Measurements from ENCODE around the gene PARG. TPM values are rescaled to one million over a fixed set of nuclear protein-coding genes. Genes with fewer than 3 reads are reported as not detected.
A peak's percentile ranks its signal among the peaks of the same experiment; 100 is the strongest.
"Not testable (repeated sequence)": the region's sequence is repeated elsewhere in the genome, so short reads cannot be mapped to it uniquely, and the experiment has no call there.

Gene PARG
- 20.4 TPM for total RNA-seq
- long read RNA-seq, partial matches to known transcripts = 1 of 22 reads
- long read RNA-seq, other reads (novel, unspliced or antisense) = 21 of 22 reads

DNA sequence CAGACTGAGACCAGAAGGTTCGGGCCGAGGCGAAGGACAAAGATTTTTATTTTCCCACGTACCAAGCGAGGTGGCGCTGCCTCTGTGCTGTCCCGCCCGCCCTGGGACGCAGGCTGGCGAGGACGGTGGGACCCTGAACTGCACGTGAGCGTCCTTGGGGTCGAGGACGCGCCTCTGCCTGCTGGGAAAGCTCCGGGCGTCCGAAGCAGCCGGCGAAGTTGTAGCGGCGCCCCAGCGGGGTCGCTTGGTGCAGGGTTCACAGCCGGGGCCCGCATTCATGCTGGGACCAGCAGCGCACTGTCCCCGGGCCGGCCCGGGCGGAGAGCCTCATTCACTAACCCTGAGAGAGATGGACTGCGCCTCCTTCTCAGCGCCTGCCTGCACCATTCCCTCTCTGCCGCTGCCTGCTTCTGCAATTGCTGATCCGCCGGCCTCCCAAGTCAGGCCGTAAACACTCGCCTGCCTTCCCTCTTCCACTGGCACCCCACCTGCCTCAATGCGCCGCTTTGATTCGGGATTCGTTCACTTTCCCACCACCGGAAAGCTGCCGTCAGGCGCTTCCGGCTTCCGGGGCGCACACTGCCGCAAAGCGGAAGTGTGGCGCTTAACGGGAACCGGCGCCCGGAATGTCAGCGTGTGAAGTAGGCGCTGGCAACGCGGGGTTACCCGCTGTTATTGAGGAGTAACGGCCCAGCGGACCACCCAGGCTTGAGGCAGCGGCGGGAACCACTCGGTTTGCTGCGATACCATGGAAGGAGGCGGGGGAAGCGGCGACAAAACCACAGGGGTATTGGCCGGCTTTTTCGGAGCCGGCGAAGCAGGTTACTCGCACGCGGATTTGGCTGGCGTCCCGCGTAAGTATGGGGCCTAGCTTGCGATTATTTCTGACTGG lies at the start of gene PARG, which contains the start of gene TIMM23B:
Gene PARG (minus strand): TSS at position 581 of the 892 bp plus-strand sequence. CDS start 302 bp downstream, at position 279.
Gene TIMM23B (plus strand): TSS at position 607 of the 892 bp plus-strand sequence. CDS start 142 bp downstream, at position 749.
- intact Hi-C loops (cut with DNase I) = not testable (repeated sequence)
- ATAC-seq (peak; percentile 93), DNase-seq (ENCODE audit: missing footprints) (peak; percentile 91)

GRCh38 chr10:49988376-49988775 lies 46.5 kb upstream of the PARG start, which contains the start of gene AGAP6:
Gene AGAP6 (plus strand): TSS chr10:49988406. CDS start chr10:49988716, 310 bp downstream.
- intact Hi-C loops (cut with DNase I); DNase-seq (ENCODE audit: missing footprints); ATAC-seq: not testable (repeated sequence)

- intact Hi-C loops (cut with DNase I); ATAC-seq; DNase-seq (ENCODE audit: missing footprints): not testable (repeated sequence)
Measured at GRCh38 chr10:49987207-49987606, 45.4 kb upstream of the PARG start.

- ATAC-seq; intact Hi-C loops (cut with DNase I); DNase-seq (ENCODE audit: missing footprints): not testable (repeated sequence)
Measured at GRCh38 chr10:49977756-49978155, 35.9 kb upstream of the PARG start.

GRCh38 chr10:49972094-49972493 lies 30.3 kb upstream of the PARG start:
- DNase-seq (ENCODE audit: missing footprints); ATAC-seq; intact Hi-C loops (cut with DNase I): not testable (repeated sequence)

DNA sequence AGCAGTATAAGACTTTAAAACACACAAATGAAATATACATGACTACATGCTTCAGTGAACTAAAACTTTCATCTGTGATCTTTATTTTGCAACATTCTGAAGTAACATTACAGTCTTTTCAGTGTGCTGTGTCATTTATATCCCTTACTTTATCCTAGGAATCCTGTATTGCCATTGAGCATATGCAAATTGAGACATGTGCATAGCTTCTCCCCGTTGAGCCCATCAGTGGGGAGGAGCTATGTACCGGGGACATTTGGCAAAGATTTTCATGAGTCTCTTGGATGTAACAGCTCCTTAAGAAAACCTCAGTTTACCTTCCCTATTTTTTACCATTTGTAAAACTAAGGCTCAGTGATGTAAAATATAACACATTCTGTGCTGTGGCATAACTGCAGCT lies 29.6 kb upstream of the PARG start:
- DNase-seq (ENCODE audit: missing footprints); intact Hi-C loops (cut with DNase I); ATAC-seq: not testable (repeated sequence)

DNA sequence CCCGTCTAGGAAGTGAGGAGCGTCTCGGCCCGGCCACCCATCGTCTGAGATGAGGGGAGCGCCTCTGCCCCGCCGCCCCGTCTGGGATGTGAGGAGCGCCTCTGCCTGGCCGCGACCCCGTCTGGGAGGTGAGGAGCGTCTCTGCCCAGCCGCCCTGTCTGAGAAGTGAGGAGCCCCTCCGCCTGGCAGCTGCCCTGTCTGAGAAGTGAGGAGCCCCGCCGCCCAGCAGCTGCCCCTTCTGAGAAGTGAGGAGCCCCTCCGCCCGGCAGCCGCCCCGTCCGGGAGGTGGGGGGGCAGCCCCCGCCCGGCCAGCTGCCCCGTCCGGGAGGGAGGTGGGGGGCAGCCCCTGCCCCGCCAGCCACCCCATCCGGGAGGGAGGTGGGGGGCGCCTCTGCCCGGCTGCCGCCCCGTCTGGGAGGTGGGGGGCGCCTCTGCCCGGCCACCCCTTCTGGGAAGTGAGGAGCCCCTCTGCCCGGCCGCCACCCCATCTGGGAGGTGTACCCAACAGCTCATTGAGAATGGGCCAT lies 28.6 kb upstream of the PARG start:
- intact Hi-C loops (cut with DNase I); DNase-seq (ENCODE audit: missing footprints); ATAC-seq: not testable (repeated sequence)

DNA sequence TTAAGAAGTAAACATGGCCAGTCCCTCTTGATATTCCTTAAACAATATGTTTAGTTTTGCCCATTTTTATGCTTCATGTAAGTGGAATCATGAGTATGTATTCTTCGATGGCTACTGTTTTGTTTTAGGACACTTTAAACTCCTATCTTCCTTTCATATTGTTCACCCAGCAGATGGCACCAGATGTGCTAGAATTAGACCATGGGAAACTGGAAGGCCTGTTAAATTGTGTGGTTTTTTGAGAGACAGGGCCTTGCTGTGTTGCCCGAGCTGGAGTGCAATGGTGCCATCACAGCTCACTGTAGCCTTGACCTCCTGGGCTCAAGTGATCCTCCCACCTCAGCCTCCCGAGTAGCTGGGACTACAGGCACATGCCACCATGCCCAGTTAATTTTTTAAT lies 11.3 kb upstream of the PARG start:
- intact Hi-C loops (cut with DNase I); DNase-seq (ENCODE audit: missing footprints); ATAC-seq: not testable (repeated sequence)

GRCh38 chr10:49952006-49952405 lies 10.2 kb upstream of the PARG start:
- ATAC-seq; DNase-seq (ENCODE audit: missing footprints); intact Hi-C loops (cut with DNase I): not testable (repeated sequence)

- intact Hi-C loops (cut with DNase I); ATAC-seq; DNase-seq (ENCODE audit: missing footprints): not testable (repeated sequence)
Measured at GRCh38 chr10:49948737-49949136, 6.9 kb upstream of the PARG start.

- intact Hi-C loops (cut with DNase I); DNase-seq (ENCODE audit: missing footprints); ATAC-seq: not testable (repeated sequence)
Measured at GRCh38 chr10:49948142-49948541, 6.3 kb upstream of the PARG start.

DNA sequence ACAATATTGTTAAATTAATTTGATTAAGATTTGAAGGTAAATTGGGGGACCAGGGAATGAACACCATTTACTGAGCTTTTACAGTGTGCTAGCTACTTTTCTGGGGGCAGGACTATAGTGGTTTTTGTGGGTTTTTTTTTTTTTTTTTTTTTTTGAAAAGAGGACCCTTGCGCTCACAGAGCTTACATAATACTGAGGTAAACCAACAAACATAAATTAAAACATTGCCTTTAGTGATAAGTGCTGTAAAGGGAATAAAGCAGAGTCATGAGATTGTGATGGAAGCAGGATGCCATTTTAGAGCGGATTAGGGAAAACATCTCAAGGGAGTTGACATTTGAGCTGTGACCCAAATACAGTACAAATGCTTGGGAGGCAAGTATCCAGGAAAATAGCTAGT lies 1.8 kb upstream of the PARG start:
- intact Hi-C loops (cut with DNase I) = not testable (repeated sequence)

DNA sequence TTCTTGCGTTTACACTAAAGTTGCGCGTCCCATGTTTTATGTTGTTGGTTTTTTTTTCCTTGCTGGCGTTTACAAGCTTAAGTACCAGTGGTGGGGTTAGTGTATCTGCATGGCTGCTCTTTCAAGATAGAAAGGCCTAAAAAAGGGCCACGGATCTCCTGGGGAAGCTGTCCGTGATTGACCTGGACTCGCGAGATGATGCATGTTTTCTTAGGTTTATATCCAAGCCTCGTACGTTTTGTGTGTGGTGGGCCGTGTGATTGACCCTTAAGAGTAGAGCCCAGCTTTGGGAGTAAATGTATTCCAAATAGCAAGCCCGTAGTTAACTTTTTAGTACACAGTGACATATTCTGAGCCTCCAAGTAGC lies 495 bp upstream of the PARG start:
- DNase-seq (ENCODE audit: missing footprints); intact Hi-C loops (cut with DNase I); ATAC-seq: not testable (repeated sequence)

More for the DNA sequence above, 1.8 kb upstream of the PARG start:
- ATAC-seq; DNase-seq (ENCODE audit: missing footprints): not testable (repeated sequence)

- not testable (repeated sequence) for ATAC-seq
Measured at GRCh38 chr10:49931959-49932728, 9.7 kb downstream of the PARG start.

GRCh38 chr10:49931276-49931675 lies 10.6 kb downstream of the PARG start:
- ATAC-seq = not testable (repeated sequence)

More at GRCh38 chr10:49931959-49932728, 9.7 kb downstream of the PARG start:
- intact Hi-C loops (cut with DNase I); DNase-seq (ENCODE audit: missing footprints): not testable (repeated sequence)

DNA sequence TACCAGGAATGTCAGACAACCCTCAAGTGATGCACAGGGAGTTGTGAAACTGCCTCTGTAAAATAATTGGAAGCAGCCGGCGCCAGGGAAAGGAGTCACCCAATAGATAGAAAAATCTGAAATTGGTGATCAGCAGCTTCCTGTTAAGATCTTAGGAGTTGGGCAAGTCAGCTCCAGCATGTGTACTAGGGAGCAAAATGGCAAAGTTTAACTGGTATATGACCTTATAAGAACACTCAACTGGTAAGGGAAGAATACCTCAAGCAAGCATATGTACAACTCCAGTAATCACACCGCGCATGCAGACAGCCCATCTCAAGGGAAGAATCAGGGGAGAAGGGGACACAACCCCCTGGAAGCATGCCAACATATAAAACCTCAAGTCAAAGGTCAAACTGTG lies 18.3 kb downstream of the PARG start:
- DNase-seq (ENCODE audit: missing footprints); ATAC-seq; intact Hi-C loops (cut with DNase I): not testable (repeated sequence)

More at GRCh38 chr10:49931276-49931675, 10.6 kb downstream of the PARG start:
- DNase-seq (ENCODE audit: missing footprints); intact Hi-C loops (cut with DNase I): not testable (repeated sequence)

GRCh38 chr10:49922041-49922440 lies 19.8 kb downstream of the PARG start:
- intact Hi-C loops (cut with DNase I); ATAC-seq: not testable (repeated sequence)

DNA sequence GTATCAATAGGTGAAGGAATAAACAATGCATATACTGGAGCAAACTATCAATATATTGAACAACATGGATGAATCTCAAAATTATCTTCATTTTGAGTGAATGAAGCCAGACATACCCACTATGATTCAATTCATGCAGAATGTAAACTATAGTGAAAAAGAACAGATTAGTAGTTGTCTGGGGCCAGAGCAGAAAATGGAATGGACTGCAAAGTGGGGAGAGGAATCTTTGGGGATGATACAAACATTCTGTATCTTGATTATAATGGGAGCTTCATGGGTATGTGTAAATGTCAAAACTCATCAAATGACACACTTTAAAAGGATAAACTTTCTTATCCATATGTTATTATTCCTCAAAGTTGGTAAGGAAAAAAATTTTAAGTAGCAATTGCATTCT lies 23.9 kb downstream of the PARG start:
- DNase-seq (ENCODE audit: missing footprints); ATAC-seq; intact Hi-C loops (cut with DNase I): not testable (repeated sequence)

More at GRCh38 chr10:49922041-49922440, 19.8 kb downstream of the PARG start:
- DNase-seq (ENCODE audit: missing footprints) = not testable (repeated sequence)
